GM21723 (cell line): Measurements from ENCODE around the gene RABGAP1.

Experiments used
- ATAC-seq: cut with Tn5 transposase; IDR thresholded peaks from one replicate; pipeline ENCODE4 v1.9.1; 2021; ENCODE audit warnings: mild to moderate bottlenecking, moderate library complexity; ENCODE audit not compliant: unreplicated experiment

Gene RABGAP1

DNA sequence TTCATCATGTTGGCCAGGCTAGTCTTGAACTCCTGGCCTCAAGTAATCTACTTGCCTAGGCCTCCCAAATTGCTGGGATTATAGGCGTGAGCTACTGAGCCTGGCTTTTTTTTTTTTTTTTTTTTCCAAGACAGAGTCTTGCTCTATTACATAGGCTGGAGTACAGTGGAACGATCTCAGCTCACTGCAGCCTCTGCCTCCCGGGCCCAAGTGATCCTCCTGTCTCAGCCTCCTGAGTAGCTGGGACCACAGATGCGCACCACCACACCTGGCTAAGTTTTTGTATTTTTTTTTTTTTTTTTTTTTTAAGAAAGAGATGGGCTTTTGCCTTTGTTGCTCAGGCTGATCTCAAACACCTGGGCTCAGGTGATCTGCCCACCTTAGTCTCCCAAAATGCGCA lies 66.4 kb downstream of the RABGAP1 start:
- ATAC-seq, result no peak

GRCh38 chr9:123008909-123009308 lies 68.1 kb downstream of the RABGAP1 start:
- no peak for ATAC-seq

DNA sequence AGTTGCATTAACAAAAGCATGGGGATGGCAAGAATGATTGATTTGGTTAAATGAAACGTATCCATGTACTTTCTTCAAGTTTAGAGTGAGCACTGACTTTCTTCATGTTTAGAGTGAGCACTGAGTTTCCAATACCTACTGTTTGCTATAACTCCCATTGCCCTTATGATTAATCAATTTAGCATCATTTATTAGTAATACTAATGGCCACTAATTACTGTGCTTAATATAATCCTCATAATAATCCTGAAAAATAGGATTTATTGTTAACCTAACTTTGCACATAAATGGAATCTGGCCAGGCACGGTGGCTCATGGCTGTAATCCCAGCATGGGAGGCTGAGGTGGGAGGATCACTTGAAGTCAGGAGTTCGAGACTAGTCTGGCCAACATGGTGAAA lies 70.6 kb downstream of the RABGAP1 start:
- ATAC-seq, result no peak

DNA sequence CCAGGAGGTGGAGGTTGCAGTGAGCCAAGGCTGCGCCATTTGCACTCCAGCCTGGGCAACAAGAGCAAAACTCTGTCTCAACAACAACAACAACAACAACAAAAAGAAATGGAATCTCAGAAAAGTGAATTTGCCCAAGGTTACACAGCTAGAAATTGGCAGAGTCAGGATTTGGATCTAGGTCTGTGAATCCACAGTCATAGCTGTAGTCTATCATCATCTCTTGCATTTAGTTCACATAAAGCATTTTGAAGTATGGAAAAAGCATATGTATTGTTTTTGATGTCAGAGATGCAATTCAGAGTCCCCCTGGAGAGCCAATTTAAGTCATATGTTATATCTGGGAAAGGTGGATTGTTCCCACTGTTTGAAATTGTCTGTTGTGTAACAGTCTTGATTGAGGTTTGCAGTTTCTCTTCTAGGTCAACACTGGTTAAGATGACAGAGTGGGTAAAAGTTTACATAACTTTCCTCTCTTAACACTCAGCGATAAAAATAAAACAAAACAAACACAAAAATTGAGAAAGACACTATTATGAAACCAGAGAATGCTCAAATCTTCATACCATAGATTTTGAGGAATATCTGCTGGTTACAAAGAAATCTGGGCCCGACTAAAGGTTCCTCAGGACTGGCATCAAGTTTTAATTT lies 71.2 kb downstream of the RABGAP1 start:
- no peak for ATAC-seq

DNA sequence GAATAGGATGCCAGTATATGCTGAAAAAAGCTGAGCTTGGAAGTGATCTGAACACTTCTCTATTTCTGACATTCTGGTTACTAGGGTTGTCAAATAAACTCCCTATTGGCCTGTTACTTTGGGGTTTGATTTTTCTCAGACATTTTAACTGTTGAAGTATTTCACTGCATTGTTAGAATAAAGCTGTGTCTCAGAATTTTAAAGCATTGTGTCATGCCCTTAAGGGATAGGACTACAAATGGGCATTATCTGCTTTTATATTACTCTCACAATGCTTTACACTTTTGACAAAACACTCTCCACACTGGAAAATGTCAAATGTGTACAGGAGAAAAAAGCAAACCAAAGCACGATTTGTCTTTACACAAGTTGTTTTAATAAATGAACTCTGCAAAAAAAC lies 75.8 kb downstream of the RABGAP1 start:
- no peak for ATAC-seq

GRCh38 chr9:123020796-123021195 lies 80.0 kb downstream of the RABGAP1 start:
- no peak for ATAC-seq

DNA sequence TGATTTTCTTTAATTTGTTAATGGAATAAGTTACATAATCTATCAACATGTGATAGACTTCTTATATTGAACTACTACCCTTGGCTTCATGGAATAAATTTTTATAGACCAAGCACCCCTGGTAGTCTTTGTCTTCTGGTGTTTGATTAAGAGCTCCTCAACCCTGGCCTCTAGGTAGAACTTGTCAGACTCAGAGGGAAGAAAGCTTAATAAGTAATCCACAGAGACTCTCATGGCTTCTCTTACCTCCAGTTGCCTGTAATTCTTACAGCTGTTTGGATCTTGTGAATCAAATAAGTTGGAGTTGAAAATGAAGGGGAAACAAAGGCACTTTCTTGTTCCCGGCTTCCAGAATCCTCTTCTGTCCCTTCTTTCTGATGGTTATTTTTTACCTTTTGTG lies 85.6 kb downstream of the RABGAP1 start:
- no peak for ATAC-seq

- ATAC-seq, result no peak
Observed at GRCh38 chr9:123027517-123027916, 86.7 kb downstream of the RABGAP1 start.

DNA sequence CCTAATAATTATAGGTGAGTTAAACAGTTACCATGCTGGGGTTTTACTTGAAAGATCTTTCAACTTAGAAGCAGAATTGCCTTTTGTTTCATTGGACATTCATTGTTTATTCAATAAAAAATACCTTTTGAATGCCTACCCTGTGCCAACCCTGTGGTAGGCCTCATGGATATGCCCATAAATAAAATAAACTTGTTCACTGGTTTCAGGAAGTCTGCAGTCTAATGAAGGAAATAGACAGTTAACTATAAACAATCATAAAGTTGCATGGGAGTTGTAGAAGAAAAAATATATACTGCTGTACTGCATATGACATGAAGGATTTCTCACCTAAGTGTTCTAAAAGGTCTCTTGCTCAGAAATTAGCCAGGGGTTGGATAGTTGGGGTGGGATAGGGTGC lies 87.3 kb downstream of the RABGAP1 start:
- ATAC-seq, result no peak

GRCh38 chr9:123028973-123029372 lies 88.2 kb downstream of the RABGAP1 start:
- no peak for ATAC-seq

- ATAC-seq, result no peak
Observed at GRCh38 chr9:123031963-123032362, 91.1 kb downstream of the RABGAP1 start.

DNA sequence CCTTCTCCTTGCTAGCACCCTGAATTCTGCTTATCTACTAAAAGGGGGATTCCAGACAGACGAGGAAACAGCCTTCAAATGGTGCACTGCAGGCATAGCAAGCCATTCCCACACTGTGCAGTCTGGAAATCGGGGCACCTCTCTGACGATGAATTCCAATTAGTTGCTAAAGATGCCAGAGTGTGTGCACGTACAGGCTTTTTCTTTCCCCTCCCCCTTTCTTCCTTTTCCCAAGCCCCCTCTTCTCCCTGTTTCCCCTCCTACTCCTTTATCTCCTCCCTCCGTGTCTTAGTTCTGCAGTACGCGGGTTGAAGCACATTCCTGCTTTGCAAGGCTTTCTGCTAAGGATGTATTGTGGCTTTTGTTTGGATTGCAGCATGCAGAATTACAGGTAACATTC lies 92.5 kb downstream of the RABGAP1 start, which contains the start of gene GPR21:
TSS of gene GPR21 (plus strand) at position 316 of the 400 bp plus-strand sequence. CDS start 900 bp downstream, outside the sequence.
- no peak for ATAC-seq

GRCh38 chr9:123033864-123034601 lies 93.2 kb downstream of the RABGAP1 start:
- no peak for ATAC-seq

- no peak for ATAC-seq
Observed at GRCh38 chr9:123034881-123035510, 94.2 kb downstream of the RABGAP1 start.

DNA sequence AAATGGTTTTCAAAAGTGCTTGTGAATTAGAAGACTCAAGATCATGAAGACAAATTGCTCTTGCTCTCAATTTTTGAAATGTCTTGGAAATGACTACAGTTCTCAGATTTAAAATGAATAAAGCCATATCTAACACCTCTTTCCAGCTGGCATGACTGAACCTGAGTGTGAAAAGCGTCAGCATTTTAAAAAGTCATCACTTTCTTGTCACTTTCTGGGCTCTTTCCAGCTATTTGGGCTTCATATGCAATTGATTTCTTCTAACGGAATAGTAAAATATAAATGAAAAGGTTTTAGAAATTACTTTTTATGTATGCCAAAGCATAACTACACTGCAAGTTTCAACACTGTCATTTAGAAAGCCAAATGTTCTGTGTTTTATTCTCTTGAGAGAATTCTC lies 95.0 kb downstream of the RABGAP1 start:
- no peak for ATAC-seq

DNA sequence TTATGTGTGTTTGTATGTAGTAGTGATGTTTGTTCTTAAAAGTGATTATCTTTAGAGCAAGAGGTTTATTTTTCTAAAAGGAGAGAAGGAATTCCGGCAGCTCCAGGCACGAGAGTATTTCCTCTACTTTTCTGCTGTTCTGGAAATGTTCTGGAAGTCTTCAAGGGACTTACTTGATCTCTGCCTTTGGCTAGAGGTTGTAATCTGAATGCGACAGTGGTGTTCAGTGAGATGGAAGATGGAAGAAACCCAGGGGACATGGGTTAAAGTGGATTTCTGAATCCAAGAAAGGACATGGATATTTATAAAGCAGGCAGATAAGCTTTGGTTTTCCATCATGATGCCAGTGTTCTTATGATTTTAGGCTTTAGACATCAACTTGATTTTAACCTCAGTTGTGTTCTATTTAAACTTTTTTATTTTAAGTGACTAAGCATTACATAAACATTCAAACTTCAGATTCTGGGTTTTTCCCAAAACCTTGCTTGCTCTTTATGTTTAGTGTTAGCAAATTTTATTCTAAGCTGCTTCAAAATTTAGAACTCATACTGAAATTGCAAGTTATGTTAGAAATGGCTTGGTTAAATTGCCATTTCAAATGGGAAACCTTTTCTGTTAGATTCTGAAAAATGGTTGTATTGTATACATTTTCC lies 96.2 kb downstream of the RABGAP1 start:
- no peak for ATAC-seq

DNA sequence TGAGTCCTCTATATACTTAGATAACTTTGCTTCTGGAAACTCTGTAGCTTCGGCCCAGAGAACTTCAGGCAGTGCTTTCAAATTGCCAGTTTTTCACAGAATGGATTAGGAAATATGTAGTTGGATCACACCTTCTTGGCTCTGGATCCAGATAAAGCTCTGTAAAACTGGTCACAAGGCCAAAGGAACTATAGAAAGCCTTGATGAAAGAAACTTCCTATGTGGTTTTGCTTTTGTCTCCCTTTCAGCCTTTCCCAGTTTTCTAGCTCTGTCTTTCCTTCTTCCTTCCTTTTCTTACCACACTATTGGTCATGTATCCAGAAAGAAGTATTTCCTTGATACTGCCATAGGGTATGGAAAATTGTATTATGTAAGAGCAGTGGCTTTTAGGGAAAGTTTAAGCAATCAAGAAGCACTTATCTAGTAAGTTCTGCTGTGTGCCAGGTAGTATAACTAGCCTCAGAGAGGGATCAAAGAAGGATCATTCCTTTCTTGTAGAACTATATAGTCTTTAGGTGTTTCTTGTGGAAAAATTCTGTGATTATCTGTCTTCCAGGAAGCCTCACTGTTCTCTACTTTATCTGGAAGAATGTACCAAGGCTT lies 98.9 kb downstream of the RABGAP1 start:
- ATAC-seq, result no peak

DNA sequence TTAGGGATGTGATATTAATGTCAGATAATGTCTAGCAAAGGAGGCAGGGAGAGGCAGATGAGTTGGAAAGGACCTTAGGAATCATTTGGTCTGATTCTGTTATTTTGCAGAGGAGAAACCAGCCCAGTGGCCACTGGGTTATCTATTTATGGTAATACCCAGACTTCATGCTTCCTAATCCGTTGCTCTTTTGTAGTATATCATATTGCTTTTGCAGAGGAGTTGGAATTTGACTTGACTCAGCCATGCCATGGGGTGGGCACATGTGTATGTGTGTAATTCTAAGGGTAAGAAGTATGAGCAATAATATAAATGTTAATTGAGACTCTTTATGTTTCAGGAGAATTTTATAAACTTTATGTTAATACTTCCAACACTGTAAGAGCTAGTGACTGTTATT lies 100.0 kb downstream of the RABGAP1 start:
- ATAC-seq, result no peak

DNA sequence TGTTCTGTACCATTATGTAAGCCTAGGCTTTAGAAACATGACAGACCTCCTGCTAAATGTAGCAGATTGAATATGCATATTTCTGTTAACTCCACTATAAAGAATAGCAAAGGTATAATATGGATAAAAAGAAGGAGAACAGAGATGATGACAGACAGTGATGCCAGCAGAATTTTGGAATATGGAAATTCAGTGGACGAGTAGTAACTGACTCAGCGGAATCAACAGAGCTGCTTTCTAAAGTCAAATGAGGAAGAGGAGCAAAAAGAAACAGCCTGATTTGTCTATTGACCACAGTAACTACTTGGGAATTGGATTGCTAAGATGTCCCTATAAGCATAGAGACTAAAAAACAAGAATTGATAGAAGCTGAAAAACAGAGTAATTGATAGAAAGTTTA lies 100.7 kb downstream of the RABGAP1 start:
- no peak for ATAC-seq

DNA sequence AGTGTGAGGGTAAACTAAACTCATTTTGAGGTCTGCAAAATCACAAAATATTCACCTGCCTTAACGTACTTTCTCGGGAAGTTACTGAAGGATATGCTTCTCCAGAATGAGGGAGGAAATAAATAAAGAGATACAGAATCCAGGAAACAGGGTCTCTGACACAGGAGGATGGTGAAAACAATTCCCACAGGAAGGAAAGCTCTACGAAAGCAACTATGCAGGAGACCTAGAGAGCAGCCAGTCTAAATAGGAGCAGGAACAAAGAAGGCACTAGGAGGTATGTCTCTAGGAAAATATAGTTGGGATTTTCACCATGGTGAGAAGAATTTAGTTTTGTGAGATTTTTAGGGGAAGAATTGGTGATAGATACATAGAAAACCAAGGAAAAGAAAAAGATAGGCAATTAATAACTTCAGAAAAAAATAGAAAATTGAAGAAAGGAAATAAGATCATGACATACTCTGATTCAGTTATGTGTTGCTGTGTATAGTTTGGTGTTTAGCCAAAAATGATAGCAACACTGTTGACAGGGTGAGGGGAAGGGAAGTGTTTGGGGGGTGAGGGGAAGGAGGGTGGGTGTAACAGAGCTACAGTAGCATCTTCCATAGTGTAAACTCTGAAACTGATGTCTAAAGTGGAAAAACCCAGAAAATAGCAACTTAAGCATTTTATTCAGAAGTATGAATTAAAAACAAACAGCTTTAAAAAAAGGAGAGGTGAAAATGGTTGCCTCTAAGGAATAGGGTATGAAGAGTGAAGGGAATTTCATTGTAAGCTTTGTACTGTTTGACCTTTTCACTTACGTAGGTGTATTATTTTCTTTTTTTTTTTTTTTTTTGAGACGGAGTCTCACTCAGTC lies 102.5 kb downstream of the RABGAP1 start:
- no peak for ATAC-seq
